K562 treated with DMSO at 1 percent for 48 hours (cell line): ENCODE data around the gene CAMK2G. TPM values are rescaled to one million over a fixed set of nuclear protein-coding genes. Genes with fewer than 3 reads are reported as not detected.

Source experiments
- total RNA-seq: library from RNA; unstranded; fragments of 300-600 nt; gene quantifications from 2 replicates; pipeline ENCODE4 v1.2.3, GENCODE V29; 2022; ENCODE audit warnings: low replicate concordance; ENCODE audit errors: extremely low read depth

Gene CAMK2G
- not detected in 2 replicates for total RNA-seq

DNA sequence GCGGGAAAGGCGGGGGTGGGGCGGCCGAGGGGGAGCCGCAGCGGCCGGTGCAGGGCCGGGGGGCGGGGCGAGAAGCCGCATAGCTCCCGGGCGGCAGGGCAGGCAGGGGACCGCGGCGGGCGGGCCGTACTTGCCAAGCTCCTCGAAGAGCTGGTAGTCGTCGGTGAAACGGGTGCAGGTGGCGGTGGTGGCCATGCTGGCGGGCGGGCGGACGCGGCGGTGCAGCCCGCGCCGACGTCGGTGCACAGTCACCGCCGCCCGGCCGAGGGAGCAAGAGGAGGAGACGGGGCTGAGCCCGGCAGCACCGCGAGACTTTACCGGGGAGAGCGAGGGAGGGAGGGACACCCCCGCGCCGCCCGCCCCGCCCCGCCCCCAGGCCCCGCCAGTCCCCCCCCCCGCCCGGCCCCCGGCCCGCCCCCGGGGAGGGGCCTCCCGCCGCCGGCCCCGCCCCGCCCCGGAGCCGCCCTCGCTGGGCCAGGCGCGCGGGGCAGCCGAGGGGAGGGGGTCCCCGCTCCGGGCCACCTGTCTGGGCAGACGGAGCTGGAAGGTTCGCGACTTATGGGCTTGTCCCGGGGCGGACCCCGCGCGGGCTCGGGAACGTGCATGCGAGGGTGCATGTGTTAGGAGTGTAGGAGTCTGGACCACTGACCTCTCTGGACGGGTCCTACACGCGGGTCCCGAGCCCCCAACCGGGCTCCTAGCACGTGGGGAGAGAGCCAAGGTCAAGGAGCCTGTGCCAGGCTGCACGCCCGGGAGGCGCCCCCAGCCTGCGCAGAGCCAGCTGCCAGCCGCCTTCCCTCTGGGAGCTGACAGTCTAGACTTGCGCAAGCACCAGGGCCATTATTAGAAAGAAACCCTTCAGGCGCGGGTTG lies at the start of gene CAMK2G:
Gene CAMK2G (minus strand): TSS at position 289 of the 872 bp plus-strand sequence. CDS start 94 bp downstream, at position 195.

DNA sequence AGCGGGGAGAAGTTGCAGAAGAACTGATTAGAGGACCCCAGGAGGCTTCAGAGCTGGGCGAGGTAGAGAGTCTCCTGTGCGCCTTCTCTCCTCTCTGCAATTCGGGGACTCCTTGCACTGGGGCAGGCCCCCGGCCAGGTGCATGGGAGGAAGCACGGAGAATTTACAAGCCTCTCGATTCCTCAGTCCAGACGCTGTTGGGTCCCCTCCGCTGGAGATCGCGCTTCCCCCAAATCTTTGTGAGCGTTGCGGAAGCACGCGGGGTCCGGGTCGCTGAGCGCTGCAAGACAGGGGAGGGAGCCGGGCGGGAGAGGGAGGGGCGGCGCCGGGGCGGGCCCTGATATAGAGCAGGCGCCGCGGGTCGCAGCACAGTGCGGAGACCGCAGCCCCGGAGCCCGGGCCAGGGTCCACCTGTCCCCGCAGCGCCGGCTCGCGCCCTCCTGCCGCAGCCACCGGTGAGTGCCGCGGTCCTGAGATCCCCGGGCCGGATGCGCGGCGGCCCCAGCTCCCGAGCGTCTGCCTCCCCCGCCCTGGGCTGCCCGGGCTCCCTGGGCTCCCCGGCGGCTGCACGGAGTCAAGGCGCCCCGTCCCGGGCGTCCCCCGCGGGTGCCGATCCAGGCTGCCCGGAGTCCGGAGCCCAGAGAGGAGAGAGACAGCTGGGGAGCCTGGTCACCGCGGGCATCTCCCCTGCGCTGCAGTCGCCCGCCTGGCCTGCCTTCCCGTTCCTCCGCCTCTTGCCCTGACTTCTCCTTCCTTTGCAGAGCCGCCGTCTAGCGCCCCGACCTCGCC lies 36.6 kb upstream of the CAMK2G start, which contains the start of gene PLAU:
Gene PLAU (plus strand): TSS at position 369 of the 789 bp plus-strand sequence. CDS start 424 bp downstream, outside the sequence.

DNA sequence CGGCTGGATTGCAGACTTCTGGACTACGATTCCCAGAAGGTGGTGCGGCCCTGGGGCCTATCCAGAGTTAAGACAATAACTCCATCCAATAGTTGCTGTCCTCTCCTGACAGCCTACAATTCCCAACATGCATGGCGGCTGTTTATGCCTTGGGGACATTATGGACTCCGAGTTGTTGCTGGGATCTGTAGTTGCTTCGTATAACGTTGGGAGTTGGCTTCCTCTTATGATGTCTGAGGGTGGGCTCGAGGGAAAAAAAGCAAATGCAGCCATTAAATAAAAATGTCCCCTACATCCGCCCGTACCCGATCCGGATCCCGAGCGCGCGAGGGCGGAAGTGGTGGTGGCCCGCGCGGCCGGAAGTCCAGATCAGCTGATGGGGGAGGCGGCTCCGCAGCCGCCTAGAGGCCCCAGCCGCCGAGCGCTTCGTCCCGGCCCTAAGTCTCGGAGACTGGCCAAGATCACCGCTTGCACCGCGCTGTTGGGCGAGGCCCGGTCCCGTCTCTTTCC lies 89.1 kb downstream of the CAMK2G start, which contains the start of gene ZSWIM8:
Gene ZSWIM8 (plus strand): TSS at position 396 of the 510 bp plus-strand sequence. CDS start 273 bp downstream, outside the sequence.

DNA sequence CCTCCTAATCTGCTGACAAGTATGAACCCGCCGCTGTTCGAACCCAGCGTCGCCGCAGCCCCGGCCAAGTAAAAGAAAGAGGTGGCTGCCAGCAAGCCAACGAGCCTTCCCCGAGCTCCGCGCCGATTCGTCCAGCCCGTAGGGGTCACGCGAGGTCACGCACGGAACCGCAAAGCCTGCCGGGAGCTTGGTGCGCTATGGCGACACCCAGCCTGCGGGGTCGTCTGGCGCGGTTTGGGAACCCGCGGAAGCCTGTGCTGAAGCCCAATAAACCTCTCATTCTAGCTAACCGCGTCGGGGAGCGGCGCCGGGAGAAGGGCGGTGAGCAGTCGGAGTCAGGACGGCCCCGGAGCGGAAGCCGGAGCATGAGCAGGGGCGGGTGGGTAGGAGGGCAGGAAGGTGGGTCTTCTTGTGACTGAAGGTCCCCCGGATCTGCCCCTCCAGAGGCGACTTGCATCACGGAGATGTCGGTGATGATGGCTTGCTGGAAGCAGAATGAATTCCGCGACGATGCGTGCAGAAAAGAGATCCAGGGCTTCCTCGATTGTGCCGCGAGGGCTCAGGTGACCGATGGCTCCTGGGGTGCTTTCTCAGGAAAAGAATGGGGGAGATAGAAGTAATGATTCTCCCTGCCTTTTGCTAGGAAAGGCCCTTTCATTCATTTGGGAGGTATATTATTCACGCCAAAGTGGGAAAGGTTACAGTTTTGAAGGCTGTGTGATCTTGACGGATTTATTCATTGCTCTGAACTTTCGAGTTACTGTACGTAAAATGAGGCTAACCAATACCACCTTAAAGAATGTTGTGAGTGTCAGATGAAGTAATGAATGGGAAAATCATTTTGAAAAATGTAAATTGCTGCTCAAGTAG lies 92.2 kb downstream of the CAMK2G start, which contains the start of gene CHCHD1:
Gene CHCHD1 (plus strand): TSS at position 170 of the 870 bp plus-strand sequence. CDS start 28 bp downstream, at position 198.

Other genes with a start within 250 kb of the CAMK2G start
- not detected in 2 replicates for gene MYOZ1, start 233.1 kb downstream of the CAMK2G start, total RNA-seq
- gene SYNPO2L, start 218.5 kb downstream of the CAMK2G start, total RNA-seq: not detected in 2 replicates
- gene AGAP5, start 176.4 kb downstream of the CAMK2G start, total RNA-seq: not detected in 2 replicates
- gene SEC24C, start 130.2 kb downstream of the CAMK2G start, total RNA-seq: 136 TPM in 1 of 2 replicates, not detected in the other
- gene CHCHD1, start 92.5 kb downstream of the CAMK2G start, total RNA-seq: not detected in 2 replicates
- 364 TPM in 1 of 2 replicates, not detected in the other for gene ZSWIM8, start 88.9 kb downstream of the CAMK2G start, total RNA-seq
- not detected in 2 replicates for gene NDST2, start 63.0 kb downstream of the CAMK2G start, total RNA-seq
- gene PLAU, start 36.6 kb upstream of the CAMK2G start, total RNA-seq: not detected in 2 replicates
- 108 TPM in 1 of 2 replicates, not detected in the other for gene VCL, start 123.6 kb upstream of the CAMK2G start, total RNA-seq